PC-3 (cell line): ENCODE data around the gene MINK1. TPM values are rescaled to one million over a fixed set of nuclear protein-coding genes. Genes with fewer than 3 reads are reported as not detected.
A peak's percentile ranks its signal among the peaks of the same experiment; 100 is the strongest.

Experiments used
- ATAC-seq: fragments of 200-7000 bp; cut with Tn5 transposase; 2 replicates; pipeline ENCODE4 v1.9.1; 2020; ENCODE audit warnings: mild to moderate bottlenecking, moderate library complexity
- BruUV-seq: library from RNA; stranded (reverse); fragments of 400-500 nt; replicated peaks from 2 replicates; lab custom pipeline; 2021; lab: Mats Ljungman, UMichigan
- CTCF ChIA-PET: fragments of 300-600 bp; sonication (Branson Sonifier 250); formaldehyde crosslinking; loops from one replicate; lab custom pipeline; 2022; ENCODE audit warnings: antibody characterized with exemption; lab: Charles Lee
- POLR2A ChIA-PET: fragments of 300-600 bp; sonication (Branson Sonifier 250); formaldehyde crosslinking; loops from one replicate; lab custom pipeline; 2022; ENCODE audit warnings: antibody characterized with exemption; ENCODE audit not compliant: unreplicated experiment; lab: Charles Lee
- DNase-seq: peaks from one replicate; pipeline ENCODE4 v3.0.0-alpha.2; 2015
- H2AFZ ChIP-seq: fragments of 300-600 bp; sonication (generic); 2 replicates; pipeline ENCODE4 v1.6.0; 2016; ENCODE audit warnings: antibody characterized with exemption, low read length
- H3F3A ChIP-seq: fragments of 300-600 bp; sonication (generic); one replicate; pipeline ENCODE4 v1.6.0; 2017; ENCODE audit warnings: antibody characterized with exemption, low read length, control low read depth, mild to moderate bottlenecking; ENCODE audit not compliant: unreplicated experiment
- H3K27ac ChIP-seq: fragments of 300-600 bp; sonication (generic); 2 replicates; pipeline ENCODE4 v1.5.1; 2016; ENCODE audit warnings: mild to moderate bottlenecking, low read length
- H3K27me3 ChIP-seq: fragments of 300-600 bp; sonication (generic); 2 replicates; pipeline ENCODE4 v1.6.1; 2016; ENCODE audit warnings: low read length, mixed read lengths
- H3K36me3 ChIP-seq: fragments of 300-600 bp; sonication (generic); 2 replicates; pipeline ENCODE4 v1.6.1; 2016; ENCODE audit warnings: low read depth, mixed run types, low read length, mixed read lengths
- H3K4me1 ChIP-seq: fragments of 300-600 bp; sonication (generic); 2 replicates; pipeline ENCODE4 v1.5.1; 2016; ENCODE audit warnings: low read length; ENCODE audit not compliant: insufficient read depth
- H3K4me2 ChIP-seq: fragments of 300-600 bp; sonication (generic); 2 replicates; pipeline ENCODE4 v1.6.0; 2016; ENCODE audit warnings: low read length
- H3K4me3 ChIP-seq: fragments of 300-600 bp; sonication (generic); 2 replicates; pipeline ENCODE4 v1.5.1; 2016; ENCODE audit warnings: mild to moderate bottlenecking, low read length, mixed read lengths
- H3K79me2 ChIP-seq: fragments of 300-600 bp; sonication (generic); 2 replicates; pipeline ENCODE4 v1.6.1; 2017; ENCODE audit warnings: low read length, mixed read lengths
- H3K9ac ChIP-seq: fragments of 300-600 bp; sonication (generic); 2 replicates; pipeline ENCODE4 v1.6.0; 2016; ENCODE audit warnings: mild to moderate bottlenecking, low read length
- H3K9me2 ChIP-seq: fragments of 300-600 bp; sonication (generic); replicated peaks from 2 replicates; pipeline ENCODE4 v1.6.1; 2016; ENCODE audit warnings: mixed run types, low read length, mixed read lengths
- H3K9me3 ChIP-seq: fragments of 300-600 bp; sonication (generic); 2 replicates; pipeline ENCODE4 v1.6.1; 2016; ENCODE audit warnings: low read length, mixed read lengths
- H4K20me1 ChIP-seq: fragments of 300-600 bp; sonication (generic); 2 replicates; pipeline ENCODE4 v1.6.1; 2016; ENCODE audit warnings: low read length, mixed read lengths
- CTCF ChIP-seq: fragments of 300-600 bp; sonication (generic); conservative IDR thresholded peaks from 2 replicates; pipeline ENCODE4 v1.5.1; 2017; ENCODE audit warnings: antibody characterized with exemption, low read depth, mild to moderate bottlenecking, low read length
- EZH2 ChIP-seq: fragments of 300-600 bp; sonication (generic); IDR thresholded peaks from one replicate; pipeline ENCODE4 v1.6.1; 2017; ENCODE audit warnings: antibody characterized with exemption, mild to moderate bottlenecking, low read length; ENCODE audit not compliant: unreplicated experiment
- EZH2phosphoT487 ChIP-seq: fragments of 300-600 bp; sonication (generic); IDR thresholded peaks from 2 replicates; pipeline ENCODE4 v1.6.1; 2018; ENCODE audit warnings: mild to moderate bottlenecking, antibody characterized with exemption, low read length, borderline replicate concordance
- intact Hi-C: fragments of 100-400 bp; cut with micrococcal nuclease; formaldehyde crosslinking; loops from 2 replicates; pipeline ENCODE4 v1.9.0; 2023
- total RNA-seq: library from RNA; depleted of rRNA; stranded (reverse); fragments of >200 nt; gene quantifications from 2 replicates; pipeline ENCODE4 v1.2.3, GENCODE V29; 2014

The MINK1 gene
- total RNA-seq, 1 experiment from 2014 or later = 44.5 TPM

- H3K9ac ChIP-seq = no peak overlapping the region
- ChIA-PET CTCF (no interaction called here), POLR2A (no interaction called here)
- H3K4me1 ChIP-seq = peaks cover 10% of the 10 kb centered on the region
- H3K4me2 ChIP-seq = no peak overlapping the region
- DNase-seq (no peak), ATAC-seq (no peak)
- H3K79me2 ChIP-seq = no peaks in the 10 kb centered on the region
- H3K27me3 ChIP-seq = no peaks in the 10 kb centered on the region
- H3K4me3 ChIP-seq = no peak overlapping the region
- BruUV-seq = no TSS peak
- no peak overlapping the region for H3K27ac ChIP-seq
- no peak for TF ChIP-seq CTCF
- TF ChIP-seq EZH2phosphoT487 = no peak
- no peak for TF ChIP-seq EZH2
- H3F3A ChIP-seq = no peaks in the 10 kb centered on the region
- H3K36me3 ChIP-seq = no peaks in the 10 kb centered on the region; the same call in 1 of the 2 replicates
- H4K20me1 ChIP-seq = no peaks in the 10 kb centered on the region
- no peak overlapping the region for H2AFZ ChIP-seq
- no peaks in the 10 kb centered on the region for H3K9me3 ChIP-seq
- intact Hi-C loops = no loop called here
- no peaks in the 10 kb centered on the region for H3K9me2 ChIP-seq
Measured at GRCh38 chr17:4901108-4901647, 68.0 kb downstream of the MINK1 start.

- CTCF ChIA-PET = no interaction called here
- no peak overlapping the region for H3K4me3 ChIP-seq
- no peak for TF ChIP-seq EZH2phosphoT487
- TF ChIP-seq CTCF = no peak
- no peak for TF ChIP-seq EZH2
- no peak overlapping the region for H3K4me2 ChIP-seq
- ATAC-seq (no peak), DNase-seq (no peak)
- H2AFZ ChIP-seq = no peak overlapping the region
- H3K36me3 ChIP-seq = no peaks in the 10 kb centered on the region; the same call in 1 of the 2 replicates
- no peaks in the 10 kb centered on the region for H3K9me2 ChIP-seq
- H3K9me3 ChIP-seq = no peaks in the 10 kb centered on the region
- H3K79me2 ChIP-seq = no peaks in the 10 kb centered on the region
- no peaks in the 10 kb centered on the region for H3K27me3 ChIP-seq
- H4K20me1 ChIP-seq = no peaks in the 10 kb centered on the region
- POLR2A ChIA-PET = no interaction called here
- no peak overlapping the region for H3K9ac ChIP-seq
- BruUV-seq = no TSS peak
- H3F3A ChIP-seq = no peaks in the 10 kb centered on the region
- H3K27ac ChIP-seq = no peak overlapping the region
- intact Hi-C loops = no loop called here
- H3K4me1 ChIP-seq = peaks cover 10% of the 10 kb centered on the region
Measured at GRCh38 chr17:4901648-4902344, 68.7 kb downstream of the MINK1 start.

GRCh38 chr17:4902540-4902939 lies 69.4 kb downstream of the MINK1 start:
- H3K9me2 ChIP-seq = no peaks in the 10 kb centered on the region
- ChIA-PET POLR2A (no interaction called here), CTCF (no interaction called here)
- H3F3A ChIP-seq = no peaks in the 10 kb centered on the region
- H3K27ac ChIP-seq = no peak overlapping the region
- peaks cover 10% of the 10 kb centered on the region for H3K4me1 ChIP-seq
- no peaks in the 10 kb centered on the region for H3K36me3 ChIP-seq
- no peaks in the 10 kb centered on the region for H4K20me1 ChIP-seq
- intact Hi-C loops = no loop called here
- TF ChIP-seq EZH2phosphoT487 = no peak
- DNase-seq = no peak
- no peak for ATAC-seq
- no peaks in the 10 kb centered on the region for H3K27me3 ChIP-seq
- H3K4me2 ChIP-seq = peak overlapping the region; percentile 77; the same call in 1 of the 2 replicates
- H3K9ac ChIP-seq = no peak overlapping the region
- BruUV-seq = no TSS peak
- H3K4me3 ChIP-seq = no peak overlapping the region
- H3K9me3 ChIP-seq = no peaks in the 10 kb centered on the region
- H2AFZ ChIP-seq = no peak overlapping the region
- no peaks in the 10 kb centered on the region for H3K79me2 ChIP-seq
